Stimulated activated effector memory CD8-positive, alpha-beta T cell treated with anti-CD3 and anti-CD28 coated beads, Interleukin-12 subunit alpha, Interleukin-12 subunit beta, amount 100 ng/mL, for 72 hours (primary cell): ENCODE results near the gene GPAT3.
"Not testable (repeated sequence)": the region's sequence is repeated elsewhere in the genome, so short reads cannot be mapped to it uniquely, and the experiment has no call there.

Experiments
- ATAC-seq: fragments of 150-1000 bp; cut with Tn5 transposase; 2 replicates; pipeline ENCODE4 v1.10.0; 2021
- DNase-seq, 2 donors: peaks; one replicate each; pipeline ENCODE4 v3.0.0; 2021 to 2022; ENCODE audit warnings: low spot score in 2 of 2
- H3K27ac Mint-ChIP-seq: one replicate; pipeline ENCODE4 v1.8.0; 2022; ENCODE audit warnings: mild to moderate bottlenecking, mixed read lengths
- H3K36me3 Mint-ChIP-seq: one replicate; pipeline ENCODE4 v1.8.0; 2022; ENCODE audit warnings: mild to moderate bottlenecking, mixed read lengths
- H3K4me1 Mint-ChIP-seq: one replicate; pipeline ENCODE4 v1.8.0; 2022; ENCODE audit warnings: mixed read lengths
- H3K4me3 Mint-ChIP-seq: one replicate; pipeline ENCODE4 v1.8.0; 2022; ENCODE audit warnings: mild to moderate bottlenecking, mixed read lengths
- H3K9me3 Mint-ChIP-seq: one replicate; pipeline ENCODE4 v1.8.0; 2022; ENCODE audit warnings: mixed read lengths

GPAT3 gene

GRCh38 chr4:83606460-83606859 is 70.6 kb downstream of the GPAT3 start:
- ATAC-seq (no peak), DNase-seq (no peak)
- Mint-ChIP-seq H3K9me3 (peaks cover under 1% of the 10 kb centered on the region), H3K36me3 (no peaks in the 10 kb centered on the region), H3K4me3 (no peak overlapping the region), H3K4me1 (no peaks in the 10 kb centered on the region), H3K27ac (no peak overlapping the region)

- Mint-ChIP-seq H3K27ac (no peak overlapping the region), H3K4me3 (no peak overlapping the region), H3K4me1 (no peaks in the 10 kb centered on the region), H3K36me3 (no peaks in the 10 kb centered on the region), H3K9me3 (peaks cover 3% of the 10 kb centered on the region)
- DNase-seq (no peak), ATAC-seq (no peak)
Observed at GRCh38 chr4:83606898-83607297, 71.0 kb downstream of the GPAT3 start.

DNA sequence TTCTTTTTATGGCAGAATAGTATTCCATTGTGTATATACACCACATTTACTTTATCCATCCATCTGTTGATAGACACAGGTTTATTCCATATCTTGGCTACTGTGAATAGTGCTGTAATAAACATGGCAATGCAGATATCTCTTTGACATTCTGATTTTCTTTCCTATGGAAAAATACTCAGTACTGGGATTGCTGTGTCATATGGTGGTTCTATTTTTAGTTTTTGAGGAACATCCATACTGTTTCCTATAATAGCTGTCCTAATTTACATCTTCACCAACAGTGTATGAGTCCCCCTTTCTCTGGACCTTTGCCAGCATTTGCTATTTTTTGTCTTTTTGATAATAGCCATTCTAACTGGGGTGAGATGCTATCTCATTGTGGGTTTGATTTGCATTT is 73.5 kb downstream of the GPAT3 start:
- Mint-ChIP-seq H3K9me3 (peaks cover 15% of the 10 kb centered on the region), H3K4me1 (no peaks in the 10 kb centered on the region)
- ATAC-seq = no peak

GRCh38 chr4:83610729-83611128 is 74.8 kb downstream of the GPAT3 start:
- Mint-ChIP-seq H3K36me3 (no peaks in the 10 kb centered on the region), H3K4me3 (no peak overlapping the region), H3K27ac (no peak overlapping the region), H3K9me3 (peaks cover 18% of the 10 kb centered on the region), H3K4me1 (no peaks in the 10 kb centered on the region)
- DNase-seq = no peak
- no peak for ATAC-seq

More for the DNA sequence above, 73.5 kb downstream of the GPAT3 start:
- H3K36me3 Mint-ChIP-seq = no peaks in the 10 kb centered on the region
- no peak overlapping the region for H3K27ac Mint-ChIP-seq
- no peak overlapping the region for H3K4me3 Mint-ChIP-seq
- no peak for DNase-seq

GRCh38 chr4:83613023-83613422 is 77.1 kb downstream of the GPAT3 start:
- no peak overlapping the region for H3K4me3 Mint-ChIP-seq
- no peaks in the 10 kb centered on the region for H3K4me1 Mint-ChIP-seq
- no peak overlapping the region for H3K27ac Mint-ChIP-seq
- peaks cover 18% of the 10 kb centered on the region for H3K9me3 Mint-ChIP-seq
- DNase-seq (no peak), ATAC-seq (no peak)
- H3K36me3 Mint-ChIP-seq = no peaks in the 10 kb centered on the region

DNA sequence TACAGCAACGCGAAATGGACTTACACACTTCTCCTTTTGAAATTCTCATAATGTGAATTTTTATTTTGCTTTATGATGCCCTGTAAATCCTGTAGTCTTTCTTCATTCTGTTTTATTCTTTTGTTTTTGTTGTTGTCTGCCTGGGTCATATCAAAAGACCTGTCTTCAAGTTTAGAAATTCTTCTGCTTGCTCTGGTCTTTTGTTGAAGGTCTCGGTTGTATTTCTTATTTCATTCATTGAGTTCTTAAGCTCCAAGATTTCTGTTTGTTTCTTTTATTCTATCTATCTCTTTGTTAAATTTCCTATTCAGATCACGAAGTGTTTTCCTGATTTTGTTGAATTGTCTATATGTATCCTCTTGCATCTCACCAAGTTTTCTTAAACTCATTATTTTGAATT is 78.1 kb downstream of the GPAT3 start:
- H3K27ac Mint-ChIP-seq = no peak overlapping the region
- no peaks in the 10 kb centered on the region for H3K4me1 Mint-ChIP-seq
- no peak overlapping the region for H3K4me3 Mint-ChIP-seq
- no peak for DNase-seq
- ATAC-seq = no peak
- no peaks in the 10 kb centered on the region for H3K36me3 Mint-ChIP-seq
- peaks cover 18% of the 10 kb centered on the region for H3K9me3 Mint-ChIP-seq

GRCh38 chr4:83616252-83616651 is 80.3 kb downstream of the GPAT3 start:
- peaks cover 18% of the 10 kb centered on the region for H3K9me3 Mint-ChIP-seq
- ATAC-seq = no peak
- no peak for DNase-seq
- no peak overlapping the region for H3K27ac Mint-ChIP-seq
- no peaks in the 10 kb centered on the region for H3K36me3 Mint-ChIP-seq
- H3K4me1 Mint-ChIP-seq = no peaks in the 10 kb centered on the region
- no peak overlapping the region for H3K4me3 Mint-ChIP-seq

GRCh38 chr4:83617371-83618035 is 81.6 kb downstream of the GPAT3 start:
- Mint-ChIP-seq H3K4me3 (no peak overlapping the region), H3K9me3 (peaks cover 22% of the 10 kb centered on the region), H3K27ac (no peak overlapping the region), H3K36me3 (no peaks in the 10 kb centered on the region), H3K4me1 (no peaks in the 10 kb centered on the region)
- ATAC-seq (no peak), DNase-seq (no peak)

- no peak for ATAC-seq
- Mint-ChIP-seq H3K4me1 (no peaks in the 10 kb centered on the region), H3K27ac (no peak overlapping the region), H3K9me3 (peaks cover 16% of the 10 kb centered on the region), H3K36me3 (no peaks in the 10 kb centered on the region), H3K4me3 (no peak overlapping the region)
- DNase-seq = no peak
Observed at GRCh38 chr4:83618431-83618830, 82.5 kb downstream of the GPAT3 start.

DNA sequence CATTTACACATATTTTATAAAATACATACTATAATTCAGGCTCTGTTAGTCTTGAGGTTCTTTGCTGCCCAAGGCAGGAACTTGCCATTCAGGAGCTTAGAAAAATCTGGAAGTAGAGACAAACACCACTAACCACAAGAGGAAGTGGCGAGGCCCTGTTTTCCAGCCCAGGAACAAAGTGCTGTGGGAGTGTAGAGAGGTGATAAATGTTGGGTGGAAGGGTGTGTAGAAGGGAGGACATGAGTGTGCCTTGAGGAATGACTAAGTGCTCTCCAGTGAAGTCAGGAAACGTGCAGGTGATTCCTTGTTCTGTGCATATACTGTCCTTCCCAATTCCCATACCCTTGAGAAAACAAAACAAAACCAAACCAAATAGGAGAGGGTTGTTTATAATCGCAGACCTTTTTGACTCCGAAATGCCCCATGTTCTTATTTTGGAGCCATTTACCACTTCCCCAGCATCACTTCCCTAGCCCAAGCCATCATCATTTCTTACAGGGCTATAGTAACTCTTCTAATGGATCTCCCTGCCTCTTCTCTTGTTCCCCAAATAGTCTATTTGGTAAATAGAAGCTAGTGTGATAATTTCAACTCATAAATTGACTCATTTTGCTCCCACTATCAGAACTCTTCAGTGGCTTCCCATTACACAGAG is 83.2 kb downstream of the GPAT3 start:
- Mint-ChIP-seq H3K9me3 (peaks cover 13% of the 10 kb centered on the region), H3K4me3 (no peak overlapping the region), H3K36me3 (no peaks in the 10 kb centered on the region), H3K4me1 (no peaks in the 10 kb centered on the region), H3K27ac (no peak overlapping the region)
- ATAC-seq (no peak), DNase-seq (no peak)

- not testable (repeated sequence) for H3K36me3 Mint-ChIP-seq, ATAC-seq, H3K9me3 Mint-ChIP-seq, H3K27ac Mint-ChIP-seq, DNase-seq, H3K4me3 Mint-ChIP-seq, H3K4me1 Mint-ChIP-seq
Observed at GRCh38 chr4:83622127-83622526, 86.2 kb downstream of the GPAT3 start.

- ATAC-seq (no peak), DNase-seq (no peak)
- Mint-ChIP-seq H3K4me1 (no peaks in the 10 kb centered on the region), H3K36me3 (no peaks in the 10 kb centered on the region), H3K9me3 (peaks cover 7% of the 10 kb centered on the region), H3K27ac (no peak overlapping the region), H3K4me3 (no peak overlapping the region)
Observed at GRCh38 chr4:83625821-83626220, 89.9 kb downstream of the GPAT3 start.

DNA sequence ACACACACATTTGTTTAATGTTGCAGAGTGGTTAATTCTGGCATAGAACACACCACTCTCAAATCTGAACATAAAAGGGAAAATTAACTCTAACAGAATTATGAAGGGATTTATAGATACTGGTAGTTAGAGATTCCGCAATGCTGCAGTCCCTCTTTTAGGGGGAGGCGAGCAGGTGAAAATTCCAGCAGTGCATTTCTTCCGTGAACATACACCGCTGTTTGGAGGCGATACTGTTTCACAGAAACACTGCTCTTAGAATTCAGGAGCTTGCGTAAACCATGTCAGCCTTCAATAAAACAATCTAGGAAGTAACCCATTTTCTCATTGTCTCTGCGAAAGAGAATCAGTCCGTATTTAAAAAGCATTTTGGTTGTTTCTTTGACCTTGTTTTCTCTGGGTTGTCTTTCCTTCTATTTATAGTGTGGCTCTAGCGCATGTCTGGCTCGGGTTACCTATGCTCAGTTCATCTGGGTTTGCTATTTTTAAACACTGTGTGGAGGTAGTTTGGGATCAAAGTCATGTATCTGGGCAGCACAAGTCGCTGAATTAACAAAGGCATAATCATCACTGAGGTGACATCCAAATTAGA is 90.4 kb downstream of the GPAT3 start:
- H3K27ac Mint-ChIP-seq = no peak overlapping the region
- peaks cover 7% of the 10 kb centered on the region for H3K9me3 Mint-ChIP-seq
- no peak overlapping the region for H3K4me3 Mint-ChIP-seq
- ATAC-seq (no peak), DNase-seq (no peak)
- H3K36me3 Mint-ChIP-seq = no peaks in the 10 kb centered on the region
- H3K4me1 Mint-ChIP-seq = no peaks in the 10 kb centered on the region

GRCh38 chr4:83629945-83630721 is 94.2 kb downstream of the GPAT3 start:
- Mint-ChIP-seq H3K36me3 (no peaks in the 10 kb centered on the region), H3K9me3 (no peaks in the 10 kb centered on the region), H3K27ac (no peak overlapping the region), H3K4me3 (no peak overlapping the region), H3K4me1 (no peaks in the 10 kb centered on the region)
- ATAC-seq (no peak), DNase-seq (no peak)

GRCh38 chr4:83631066-83631465 is 95.2 kb downstream of the GPAT3 start:
- H3K4me3 Mint-ChIP-seq = no peak overlapping the region
- H3K9me3 Mint-ChIP-seq = no peaks in the 10 kb centered on the region
- ATAC-seq = no peak
- no peak overlapping the region for H3K27ac Mint-ChIP-seq
- DNase-seq = no peak
- H3K36me3 Mint-ChIP-seq = no peaks in the 10 kb centered on the region
- H3K4me1 Mint-ChIP-seq = no peaks in the 10 kb centered on the region
